Measurements from ENCODE around the gene TMEM207.

Gene TMEM207

GRCh38 chr3:190443257-190443656 lies 6.4 kb downstream of the TMEM207 start:
- no peak for DNase-seq

GRCh38 chr3:190442240-190442639 lies 7.5 kb downstream of the TMEM207 start:
- no peak for DNase-seq

DNA sequence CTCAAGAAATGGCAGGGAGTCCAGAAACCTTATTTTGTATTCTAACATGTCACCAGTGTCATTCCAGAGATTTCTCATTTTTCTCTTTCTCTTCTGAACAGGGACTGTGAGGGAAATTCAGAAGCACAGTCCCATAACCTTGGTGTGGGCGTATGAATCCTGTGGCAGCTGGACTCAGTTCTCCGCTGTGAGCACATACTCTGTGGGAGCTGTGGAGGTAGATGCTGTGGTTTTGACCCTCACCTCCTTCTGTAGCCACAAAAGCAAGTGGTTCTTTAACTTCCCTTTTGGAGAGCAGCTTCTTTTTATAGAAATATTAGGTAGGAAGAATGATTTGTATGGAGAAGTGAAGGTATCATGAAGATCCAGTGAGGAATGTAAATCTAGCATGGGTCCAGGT lies 13.4 kb downstream of the TMEM207 start:
- DNase-seq: no peak

DNA sequence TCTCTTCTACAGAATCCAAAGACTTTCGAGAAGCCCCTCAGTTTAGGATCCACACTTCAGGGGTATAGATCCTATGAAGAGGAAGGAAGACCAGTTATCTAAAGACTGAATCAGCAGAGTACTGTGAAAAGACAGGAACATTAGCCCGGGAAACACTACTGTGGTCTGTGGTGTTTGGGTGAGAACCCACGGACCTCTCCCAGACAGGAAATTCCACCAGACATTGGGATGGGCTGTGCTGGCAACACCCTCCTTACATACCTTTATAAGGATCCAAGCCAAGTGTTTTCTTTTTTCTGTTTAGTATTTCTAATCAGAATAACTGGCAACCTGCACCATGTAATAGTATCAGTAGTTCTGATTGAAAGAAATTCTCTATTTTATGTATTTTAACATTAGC lies 14.1 kb downstream of the TMEM207 start:
- DNase-seq: no peak

GRCh38 chr3:190433626-190434025 lies 16.1 kb downstream of the TMEM207 start:
- DNase-seq: no peak

DNA sequence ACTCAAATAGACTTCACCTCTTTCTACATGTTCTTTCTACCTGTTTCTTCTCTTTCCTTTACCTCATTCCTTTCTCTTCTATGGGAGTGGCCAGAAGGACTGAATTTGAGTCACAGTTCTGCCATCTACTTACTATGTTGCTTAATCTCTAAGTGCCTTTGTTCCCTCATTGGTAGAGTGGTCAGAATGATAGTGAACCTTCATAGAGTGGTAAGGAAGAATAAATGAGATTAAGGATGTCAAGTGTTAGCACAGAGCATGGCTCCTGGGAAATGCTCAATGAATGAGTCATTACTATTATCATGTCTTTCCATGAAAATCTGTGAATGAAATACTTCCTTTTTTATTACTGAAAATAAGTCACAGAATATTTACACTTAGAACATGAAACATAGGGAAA lies 17.5 kb downstream of the TMEM207 start:
- DNase-seq: no peak

DNA sequence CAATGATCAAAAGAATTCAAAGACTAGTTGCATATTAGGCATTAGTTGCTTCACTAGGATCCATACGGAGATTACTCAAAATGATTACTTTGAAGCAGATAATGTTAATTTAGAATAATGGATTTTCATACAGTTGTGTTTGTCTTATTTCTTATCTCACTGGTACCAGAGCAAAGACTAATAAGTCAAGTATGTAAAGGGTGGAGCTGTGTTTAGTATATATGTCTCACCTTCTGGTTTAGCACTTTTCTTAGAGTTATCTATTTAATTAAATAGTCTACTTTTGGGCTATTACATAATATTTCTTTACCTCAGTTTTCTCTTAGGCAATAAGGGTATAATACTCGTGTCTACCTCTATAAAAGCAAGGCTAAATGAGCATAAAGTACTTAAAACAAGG lies 18.8 kb downstream of the TMEM207 start:
- DNase-seq: no peak

GRCh38 chr3:190429681-190430080 lies 20.0 kb downstream of the TMEM207 start:
- DNase-seq: no peak

GRCh38 chr3:190426806-190427507 lies 22.7 kb downstream of the TMEM207 start:
- no peak for DNase-seq

- no peak for DNase-seq
These were observed 23.9 kb downstream of the TMEM207 start for GRCh38 chr3:190425833-190426232.

DNA sequence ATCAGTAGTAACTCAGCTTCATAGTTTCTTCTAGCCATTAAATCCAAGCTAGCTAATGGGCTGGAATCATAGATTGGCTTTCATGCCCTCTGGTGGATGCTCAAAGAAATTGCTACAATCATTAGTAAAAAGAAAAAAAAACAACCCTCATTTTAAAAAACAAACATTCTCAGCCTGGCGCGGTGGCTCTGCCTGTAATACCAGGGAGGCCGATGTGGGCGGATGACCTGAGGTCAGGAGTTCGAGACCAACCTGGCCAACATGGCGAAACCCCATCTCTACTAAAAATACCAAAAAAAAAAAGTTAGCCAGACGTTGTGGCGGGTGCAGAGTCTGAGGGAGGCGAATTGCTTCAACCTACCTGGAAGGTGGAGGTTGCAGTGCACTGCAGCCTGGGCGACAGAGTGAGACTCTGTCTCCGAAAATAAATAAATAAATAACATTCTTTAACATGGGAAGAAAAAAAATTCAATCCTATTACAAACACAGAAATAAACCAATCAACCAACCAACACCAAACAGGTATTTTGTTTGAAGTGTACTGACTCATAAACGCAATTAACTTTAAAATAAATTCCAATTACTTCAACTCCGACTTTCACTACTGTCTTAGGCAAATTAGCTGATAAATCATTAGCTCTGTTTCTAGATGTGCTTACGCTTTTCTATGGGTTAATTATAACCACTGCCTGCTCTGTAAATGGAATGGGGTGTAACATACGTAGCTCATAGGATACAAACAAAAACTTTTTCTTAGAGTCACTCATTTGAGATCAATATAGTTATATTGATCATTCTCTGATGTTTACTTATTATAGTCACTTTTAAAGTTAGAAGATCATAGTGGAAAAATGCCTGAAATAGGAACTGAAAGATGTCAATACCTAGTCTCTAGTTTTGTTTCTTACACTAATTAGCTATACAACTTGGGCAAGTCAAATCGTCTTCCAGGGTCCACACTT lies 24.9 kb downstream of the TMEM207 start:
- peak; percentile 27 for DNase-seq

DNA sequence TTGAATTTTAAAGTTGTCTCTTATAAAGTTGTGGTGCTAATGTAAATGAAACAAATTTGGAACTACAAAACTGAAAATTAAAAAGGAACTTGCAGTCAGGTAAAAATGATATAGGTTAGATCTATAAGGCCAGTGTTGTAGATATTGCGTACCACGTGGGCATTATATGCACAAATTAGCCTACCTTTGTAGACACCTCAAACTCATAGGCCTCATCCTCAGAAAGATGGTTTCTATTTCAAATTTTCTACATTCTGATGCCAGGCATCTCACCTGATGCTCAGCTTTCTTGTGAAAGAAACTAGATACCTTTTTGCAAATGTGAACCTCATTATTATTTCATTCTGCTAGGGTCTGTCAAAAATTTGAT lies 25.6 kb downstream of the TMEM207 start:
- no peak for DNase-seq

DNA sequence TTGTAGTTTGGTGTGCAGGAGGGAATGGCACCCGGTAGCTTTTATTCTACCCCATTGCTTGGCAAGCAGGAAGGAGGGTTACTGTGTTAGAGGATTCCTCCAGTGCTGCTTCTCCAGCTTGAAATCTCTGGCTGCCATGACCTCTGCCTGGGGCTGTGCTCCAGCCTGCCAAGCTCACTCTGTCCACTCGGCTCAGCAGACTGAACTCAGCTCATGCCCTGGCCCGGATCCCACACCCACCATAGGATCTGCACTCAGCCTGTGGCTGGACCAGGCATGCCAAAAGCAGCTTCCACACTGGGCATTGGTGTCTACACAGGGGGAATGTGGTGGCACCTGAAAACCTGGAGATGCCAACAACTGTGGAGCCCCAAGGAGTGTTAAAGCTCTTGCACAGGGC lies 35.4 kb downstream of the TMEM207 start:
- DNase-seq: no peak

- no peak for DNase-seq
These were observed 45.0 kb downstream of the TMEM207 start for GRCh38 chr3:190404715-190405114.

- no peak for DNase-seq
These were observed 47.7 kb downstream of the TMEM207 start for GRCh38 chr3:190401963-190402362.

DNA sequence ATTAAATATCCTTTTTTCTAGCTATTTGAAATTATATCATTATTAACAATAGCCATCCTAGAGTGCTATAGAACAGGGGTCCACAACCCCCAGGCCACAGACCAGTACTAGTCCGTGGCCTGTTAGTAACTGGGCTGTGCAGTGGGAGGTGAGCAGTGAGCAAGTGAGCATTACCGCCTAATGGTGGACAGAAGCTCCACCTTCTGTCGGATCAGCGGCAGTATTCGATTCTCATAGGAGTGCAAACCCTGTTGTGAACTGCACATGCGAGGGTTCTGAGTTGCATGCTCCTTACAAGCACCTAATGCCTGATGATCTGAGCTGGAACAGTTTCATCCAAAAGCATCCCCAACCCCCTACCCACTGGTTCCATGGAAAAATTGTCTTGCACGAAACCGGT lies 50.0 kb downstream of the TMEM207 start:
- DNase-seq: no peak

- no peak for DNase-seq
These were observed 51.8 kb downstream of the TMEM207 start for GRCh38 chr3:190397889-190398288.

GRCh38 chr3:190396001-190396400 lies 53.7 kb downstream of the TMEM207 start:
- no peak for DNase-seq

- no peak for DNase-seq
These were observed 61.0 kb downstream of the TMEM207 start for GRCh38 chr3:190388703-190389102.

DNA sequence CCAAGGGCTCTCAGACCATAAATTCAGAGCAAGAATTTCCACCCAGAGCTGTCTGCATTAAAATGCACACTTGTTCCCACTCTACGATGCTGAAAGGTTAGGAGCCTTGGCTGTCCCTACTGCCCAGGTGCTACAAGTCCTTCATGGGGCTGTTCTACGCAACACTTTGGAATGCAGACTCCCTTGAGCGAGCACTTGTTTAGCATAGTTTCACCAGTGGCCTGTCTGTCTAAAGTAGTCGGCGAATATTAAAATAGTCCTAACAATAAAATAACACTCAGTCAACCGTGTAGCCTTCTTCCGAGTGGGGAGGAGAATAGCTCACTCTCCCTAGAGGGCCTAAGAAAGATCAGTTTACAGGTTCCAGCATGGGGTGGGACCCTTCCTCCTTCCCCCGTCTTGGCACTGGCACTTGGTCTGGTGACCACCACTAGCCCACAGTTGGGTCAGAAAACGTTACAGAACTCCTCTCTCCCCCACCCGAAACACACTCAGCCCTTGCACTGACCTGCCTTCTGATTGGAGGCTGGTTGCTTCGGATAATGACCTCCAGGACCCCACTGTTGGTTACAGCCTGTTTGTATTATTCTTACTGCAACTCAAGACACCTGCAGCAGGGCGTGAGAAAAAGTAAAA lies 62.0 kb downstream of the TMEM207 start, which contains the start of gene CLDN16:
Gene CLDN16 (plus strand): TSS at position 586 of the 636 bp plus-strand sequence. CDS start 167 bp downstream, outside the sequence.
- no peak for DNase-seq

GRCh38 chr3:190385731-190386688 lies 63.7 kb downstream of the TMEM207 start:
- no peak for DNase-seq

DNA sequence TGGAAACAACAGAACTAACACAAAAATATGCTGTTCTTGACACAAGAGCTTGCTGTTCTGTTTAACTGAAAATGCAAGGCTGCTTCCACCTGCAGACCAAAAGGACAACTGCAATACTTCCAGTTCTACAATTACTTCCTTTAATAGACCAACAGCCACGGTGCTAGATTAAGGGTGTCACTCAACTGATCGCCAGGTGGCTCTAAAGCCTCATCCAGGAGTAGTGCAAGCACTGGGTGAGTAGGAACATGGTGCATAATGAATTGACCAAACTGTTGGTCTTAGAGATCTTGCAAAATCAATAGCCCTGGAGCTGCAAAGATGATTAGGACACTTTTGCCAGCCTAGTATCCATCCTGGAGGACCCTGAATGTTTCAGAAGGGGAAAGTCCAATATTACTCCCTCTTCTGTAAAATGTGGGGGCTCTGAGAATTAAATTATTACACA lies 65.4 kb downstream of the TMEM207 start:
- peak; percentile 12 for DNase-seq

Data from activated naive CD4-positive, alpha-beta T cell treated with anti-CD3 and anti-CD28 coated beads, Interleukin-2, amount 50 U/mL, for 16 hours (primary cell).